H1 (cell line): Measurements from ENCODE around the gene TMEM134. TPM values are rescaled to one million over a fixed set of nuclear protein-coding genes. Genes with fewer than 3 reads are reported as not detected.

Experiments
- CBX8 ChIP-seq: fragments of 300-800, 300-1000 bp; sonication (generic); IDR thresholded peaks from 2 replicates; pipeline ENCODE4 v1.7.1; 2016; ENCODE audit warnings: low read depth, low read length, borderline replicate concordance
- CREB1 ChIP-seq: IDR thresholded peaks from 2 replicates; pipeline ENCODE4 v1.6.1; 2012; ENCODE audit warnings: inconsistent platforms
- GABPA ChIP-seq: IDR thresholded peaks from 2 replicates; pipeline ENCODE4 v1.6.1; 2011; ENCODE audit warnings: mild to moderate bottlenecking, low read length, moderate library complexity, borderline replicate concordance; ENCODE audit not compliant: insufficient read depth
- POLR2A ChIP-seq, 2 experiments: IDR thresholded peaks; 1 replicate in 1 of 2; 2 replicates in 1 of 2; pipeline ENCODE4 v1.6.1; 2011; ENCODE audit warnings: low read depth in 2 of 2, low read length in 2 of 2, mild to moderate bottlenecking in 2 of 2; ENCODE audit errors: control extremely low read depth in 1 of 2
- RAD21 ChIP-seq, 2 experiments: IDR thresholded peaks in 1 of 2; conservative IDR thresholded peaks in 1 of 2; 2 replicates each; pipeline ENCODE4 v1.6.1; 2011; ENCODE audit warnings: low read depth in 2 of 2, low read length in 2 of 2, improper control_type of control experiment in 1 of 2, inconsistent platforms in 1 of 2, mild to moderate bottlenecking in 1 of 2, moderate library complexity in 1 of 2
- SIN3A ChIP-seq, 2 experiments: IDR thresholded peaks in 1 of 2; conservative IDR thresholded peaks in 1 of 2; 2 replicates each; pipeline ENCODE4 v1.6.1; 2011 to 2012; ENCODE audit warnings: low read length in 2 of 2, improper control_type of control experiment in 1 of 2, low read depth in 1 of 2, mild to moderate bottlenecking in 1 of 2
- SUZ12 ChIP-seq: fragments of 200-600 bp; sonication (generic); IDR thresholded peaks from 2 replicates; pipeline ENCODE4 v1.6.1; 2012; ENCODE audit warnings: mild to moderate bottlenecking, inconsistent platforms, low read length, moderate library complexity, mixed read lengths
- TAF1 ChIP-seq: IDR thresholded peaks from 2 replicates; pipeline ENCODE4 v1.6.1; 2011; ENCODE audit warnings: mild to moderate bottlenecking, low read depth, low read length
- polyA plus RNA-seq, 7 experiments: library from polyadenylated mRNA; depleted of rRNA in 3 of 7; stranded (reverse) in 5 of 7; unstranded in 2 of 7; fragments of >200 nt in 5 of 7; fragments of 200-250 nt in 2 of 7; gene quantifications; 1 replicate in 5 of 7; 2 replicates in 1 of 7; 4 replicates in 1 of 7; pipeline versions ENCODE4 v1.2.1 to v1.2.3, GENCODE V29; 2011 to 2013; ENCODE audit warnings: missing spikeins in 2 of 7, mixed read lengths in 2 of 7
- total RNA-seq: library from RNA; stranded (reverse); fragmentation: NEBNext Ultra II Directional; extraction: Animal tissue kit (Norgen Biotek cat#: 25700); gene quantifications from 2 replicates; pipeline ENCODE4 v1.2.1, GENCODE V29; 2021

TMEM134 gene
- total and polyA plus RNA-seq, 2 of the 8 experiments (the other 6 are each of a cell fraction or from before 2014, with no cell fraction given): 32.4 to 229 TPM

DNA sequence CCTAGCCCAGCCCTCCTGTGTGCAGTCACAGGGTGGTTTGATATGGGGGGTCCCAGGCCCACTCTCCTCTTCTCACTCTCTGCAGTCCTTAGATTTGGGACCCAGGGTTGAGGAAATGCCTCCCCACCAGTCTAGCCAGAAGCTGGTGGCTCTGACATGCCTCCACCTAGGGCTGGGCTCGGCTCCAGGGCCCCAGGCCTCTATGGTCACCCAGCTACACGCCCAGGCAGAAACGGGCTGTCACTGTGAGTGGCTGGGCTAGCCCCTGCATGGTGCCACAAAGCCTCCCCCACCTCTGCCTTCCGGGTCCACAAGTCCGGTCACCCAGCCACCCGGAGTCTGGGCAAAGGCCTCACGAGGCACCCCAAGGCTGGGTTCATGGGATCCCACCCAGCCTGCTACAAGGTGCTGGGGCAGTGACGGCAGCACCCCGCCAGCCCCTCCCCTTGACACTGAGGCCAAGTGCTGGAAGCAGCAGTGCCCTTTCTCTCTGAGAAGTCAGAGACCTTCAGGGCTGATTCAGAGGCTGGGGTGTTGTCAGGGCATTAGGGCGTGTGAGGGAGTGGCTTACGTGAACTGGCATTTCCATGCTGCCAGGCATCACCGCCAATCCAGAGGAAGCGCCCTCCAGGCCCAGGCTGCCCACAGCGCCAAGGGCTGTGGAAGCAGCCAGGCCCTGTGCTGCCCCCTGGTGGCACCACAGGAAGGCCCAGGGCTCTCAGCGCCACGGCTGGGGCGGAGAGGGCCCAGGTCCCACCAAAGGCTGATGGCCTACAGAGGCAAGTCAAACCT lies 36.8 kb upstream of the TMEM134 start (continued):
- TF ChIP-seq GABPA (peak; percentile 50; the same call in 1 of the 2 replicates), SIN3A (conservative IDR thresholded peaks at IDR 0.05 in 1 of 2, IDR thresholded peaks at IDR 0.05 in 1 of 2; ENCODE audit: low read depth in 1 of 2, low read length in 2 of 2) (peak in 1 of 2 experiments; percentile 87; a peak in 2 of 4 replicates), TAF1 (0 out of 2 replicates have a peak, but pooled peaks have one; percentile 28), POLR2A (IDR thresholded peaks at IDR 0.05; ENCODE audit: control extremely low read depth in 1 of 2, low read depth in 2 of 2, low read length in 2 of 2) (peak in 1 of 2 experiments; percentile 18; a peak in 1 of 3 replicates), CBX8 (no peak), CREB1 (0 out of 2 replicates have a peak, but pooled peaks have one; percentile 16), RAD21 (IDR thresholded peaks at IDR 0.05 in 1 of 2, conservative IDR thresholded peaks at IDR 0.05 in 1 of 2; ENCODE audit: low read depth in 2 of 2, low read length in 2 of 2) (peak; percentile 74 to 86), SUZ12 (no peak)
- TF ChIP-seq, all 59 proteins: peak for 10
